NAMALWA (cell line): Measurements from ENCODE around the gene CDKN2B-AS1.
"Not testable (repeated sequence)": the region's sequence is repeated elsewhere in the genome, so short reads cannot be mapped to it uniquely, and the experiment has no call there.

ENCODE experiments used
- DNase-seq: peaks from one replicate; pipeline ENCODE4 v3.0.0-alpha.2; 2015; ENCODE audit warnings: low spot score

Gene CDKN2B-AS1

DNA sequence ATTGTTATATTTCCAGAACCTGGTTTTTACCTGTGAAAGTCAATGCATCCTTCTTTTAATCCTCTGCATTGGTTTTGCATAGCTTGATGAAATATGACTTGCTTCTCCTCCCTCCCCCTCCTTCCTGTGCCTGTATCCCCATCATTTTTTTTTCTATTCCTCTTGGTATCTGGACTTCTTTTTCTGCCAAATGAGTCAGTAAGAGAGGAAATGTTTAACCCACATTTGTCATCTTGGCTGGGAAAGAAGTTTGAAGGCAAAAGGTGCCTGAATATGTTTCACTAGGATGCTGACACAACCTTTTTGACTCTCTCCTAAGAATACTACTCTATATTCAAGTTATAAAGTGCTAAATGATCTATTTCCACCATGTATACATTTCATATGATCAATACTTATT is 50.0 kb downstream of the CDKN2B-AS1 start:
- DNase-seq: no peak

DNA sequence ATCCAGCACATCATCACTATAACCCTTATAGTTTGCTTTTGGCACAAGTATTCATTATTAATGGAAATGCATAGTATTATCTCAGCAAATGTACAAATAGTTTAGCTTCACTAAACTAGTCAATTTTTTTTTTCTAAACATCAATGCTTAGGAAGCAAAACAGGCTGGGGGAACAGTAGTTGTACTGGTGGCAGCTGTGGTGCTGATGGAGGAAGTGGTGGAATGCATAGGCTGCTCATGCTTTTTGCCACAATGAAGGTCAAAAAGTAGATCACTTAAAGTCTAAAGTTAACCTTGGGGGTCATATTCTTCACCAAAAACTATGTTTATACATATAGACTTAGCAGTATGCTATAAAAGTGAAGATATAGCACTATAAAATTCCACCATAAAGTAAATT is 50.8 kb downstream of the CDKN2B-AS1 start:
- DNase-seq: no peak

DNA sequence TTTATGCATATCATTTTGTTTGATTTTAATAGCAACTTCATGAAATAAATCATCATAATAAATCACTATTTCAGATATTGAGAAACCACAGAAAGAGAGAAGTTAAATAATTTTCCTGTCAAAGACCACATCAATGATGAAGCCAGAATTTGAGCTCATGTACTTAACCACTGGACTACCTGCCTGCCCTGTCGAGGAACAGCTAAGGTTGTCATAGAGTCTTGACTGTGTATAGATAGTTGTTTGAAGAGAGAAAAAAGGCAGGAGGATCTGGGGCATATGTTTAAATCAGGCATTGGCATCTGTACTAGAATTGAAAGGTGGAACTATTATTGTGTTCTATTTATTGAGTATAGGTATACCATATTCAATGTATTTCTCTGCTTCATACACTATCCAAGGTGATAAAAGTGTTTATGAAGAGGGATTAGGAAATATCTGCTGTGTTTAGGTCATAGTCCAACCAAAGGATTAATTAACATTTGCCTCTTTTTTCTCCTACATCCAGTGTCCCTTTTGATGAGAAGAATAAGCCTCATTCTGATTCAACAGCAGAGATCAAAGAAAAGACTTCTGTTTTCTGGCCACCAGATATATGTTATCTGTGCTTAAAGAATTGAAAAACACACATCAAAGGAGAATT is 51.8 kb downstream of the CDKN2B-AS1 start:
- no peak for DNase-seq

DNA sequence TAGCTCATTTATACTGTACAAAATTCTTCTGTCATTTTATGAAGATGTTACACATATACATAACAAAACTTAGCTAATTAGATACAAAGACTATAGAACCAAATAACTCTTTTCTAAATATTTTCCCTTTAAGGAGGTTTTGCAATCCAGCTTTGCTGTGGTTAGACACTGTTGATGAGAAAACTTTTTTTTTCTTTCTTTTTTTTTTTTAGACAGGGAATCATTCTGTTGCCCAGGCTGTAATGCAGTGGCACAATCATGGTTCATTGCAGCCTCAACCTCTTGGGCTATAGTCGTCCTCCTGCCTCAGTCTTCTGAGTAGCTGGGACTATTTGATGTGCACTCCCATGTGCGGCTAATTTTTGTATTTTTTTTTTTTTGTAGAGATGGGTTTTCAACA is 53.0 kb downstream of the CDKN2B-AS1 start:
- DNase-seq: no peak

DNA sequence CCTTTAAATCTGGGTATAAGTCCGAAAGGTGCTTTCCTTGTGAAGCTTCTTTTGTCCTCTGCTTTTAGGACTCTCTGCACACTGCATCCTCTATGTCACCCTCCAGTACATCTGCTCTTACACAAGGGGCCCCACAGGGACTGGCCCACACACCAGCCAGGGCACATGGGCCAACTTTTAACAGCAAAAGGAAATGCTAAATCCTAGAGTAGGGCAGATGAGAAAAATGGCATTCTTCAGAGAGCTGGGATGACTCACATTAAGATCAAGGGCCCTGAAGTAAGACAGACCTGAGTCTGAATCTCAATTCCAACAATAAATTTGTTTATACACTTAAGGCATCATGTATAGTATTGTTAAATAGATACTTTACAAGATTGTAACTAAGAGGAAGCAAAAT is 54.8 kb downstream of the CDKN2B-AS1 start:
- no peak for DNase-seq

DNA sequence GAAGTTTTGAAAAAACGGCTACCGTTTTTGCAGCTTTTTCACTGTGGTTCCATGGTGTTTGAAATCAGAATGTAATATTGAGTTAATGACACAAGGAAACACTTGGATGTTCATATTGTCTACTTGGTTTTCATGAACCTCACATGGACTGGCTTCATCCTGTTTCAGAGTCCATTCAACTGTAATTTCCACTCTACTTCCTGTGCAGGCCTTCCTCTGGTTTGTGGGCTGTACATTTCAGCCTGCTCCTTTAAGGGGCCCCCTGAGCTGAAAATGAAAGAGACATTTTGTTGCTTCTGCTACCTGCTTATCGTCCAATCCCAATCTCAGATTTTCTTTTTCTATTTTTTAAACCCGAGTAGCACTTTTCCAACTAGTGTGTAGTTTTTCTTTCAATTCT is 56.3 kb downstream of the CDKN2B-AS1 start:
- DNase-seq: peak; percentile 33

DNA sequence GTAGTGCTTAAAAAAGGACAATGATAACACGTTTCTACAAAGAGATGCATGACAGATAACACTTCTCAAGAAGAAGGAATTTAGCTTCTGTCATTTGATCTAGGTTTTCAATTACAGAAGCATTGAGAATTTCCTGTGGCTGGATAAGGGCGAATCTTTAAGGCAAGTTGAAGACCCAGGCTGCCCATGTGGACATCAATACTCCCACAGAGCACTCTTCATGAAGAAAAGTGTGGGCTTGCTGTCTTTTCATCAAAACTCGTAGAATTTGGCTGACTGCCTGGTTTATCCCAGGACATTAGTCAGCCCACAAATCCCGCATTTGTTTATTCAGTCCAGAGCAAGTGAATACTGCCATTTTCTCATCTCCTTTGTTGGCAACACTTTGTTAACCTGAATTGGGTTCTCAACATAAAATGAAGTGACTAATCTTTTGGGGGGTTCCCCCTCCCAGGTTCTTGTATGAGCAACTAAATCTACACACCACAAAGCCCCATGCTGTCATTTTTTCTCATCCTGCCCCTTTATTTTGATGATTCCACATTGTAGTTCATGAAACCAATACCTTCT is 57.9 kb downstream of the CDKN2B-AS1 start:
- DNase-seq: no peak

DNA sequence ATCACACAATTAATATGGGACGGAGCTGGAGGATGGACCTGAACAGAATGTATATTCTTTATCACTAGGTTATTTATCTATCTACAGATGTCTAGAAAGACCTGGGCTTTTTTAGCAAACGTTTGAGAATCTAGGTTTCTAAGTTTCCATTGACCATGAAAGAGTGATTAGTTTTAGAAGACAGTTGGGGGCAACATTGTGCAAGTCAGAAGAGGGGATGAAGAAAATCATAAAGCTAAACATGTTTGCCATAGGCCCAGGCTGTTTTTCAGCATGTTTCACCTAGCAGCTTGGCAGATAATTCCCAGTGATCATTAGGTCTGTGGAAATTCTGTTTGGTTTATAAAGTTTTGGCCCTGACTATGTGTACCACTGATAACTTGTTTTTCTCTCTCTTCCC is 58.6 kb downstream of the CDKN2B-AS1 start:
- DNase-seq: no peak

DNA sequence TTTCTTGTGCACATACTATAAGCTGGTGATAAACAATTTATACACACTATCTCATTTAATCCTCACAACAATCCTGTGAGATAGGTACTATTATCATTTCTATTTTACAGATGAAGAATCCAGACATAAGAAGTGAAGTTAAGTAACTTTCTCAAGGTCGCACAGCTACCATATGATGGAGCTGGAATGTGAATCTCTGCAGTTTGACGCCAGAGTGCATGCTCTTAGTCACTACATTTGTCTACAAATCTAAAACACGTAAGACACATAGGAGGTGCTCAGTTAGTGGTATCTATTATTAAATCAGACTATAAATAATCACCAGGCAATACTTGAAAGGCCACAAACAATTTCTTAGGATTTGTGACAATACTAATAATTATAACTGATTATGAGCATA is 59.5 kb downstream of the CDKN2B-AS1 start:
- no peak for DNase-seq

DNA sequence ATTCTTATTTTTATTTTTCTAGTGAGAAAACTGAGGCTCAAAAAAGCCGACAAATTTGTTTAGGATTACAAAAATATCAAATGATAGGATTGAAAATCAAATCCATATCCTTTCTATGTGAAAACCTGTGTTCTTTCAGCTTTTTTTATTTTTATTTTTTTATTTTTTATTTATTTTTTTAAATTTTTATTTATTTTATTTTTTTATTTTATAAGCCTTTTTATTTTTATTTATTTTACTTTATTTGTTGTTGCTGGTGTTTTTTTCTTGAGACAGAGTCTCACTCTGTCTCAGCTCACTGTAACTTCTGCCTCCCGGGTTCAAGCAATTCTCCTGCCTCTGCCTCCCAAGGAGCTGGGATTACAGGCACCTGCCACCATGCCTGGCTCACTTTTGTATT is 59.9 kb downstream of the CDKN2B-AS1 start:
- no peak for DNase-seq

DNA sequence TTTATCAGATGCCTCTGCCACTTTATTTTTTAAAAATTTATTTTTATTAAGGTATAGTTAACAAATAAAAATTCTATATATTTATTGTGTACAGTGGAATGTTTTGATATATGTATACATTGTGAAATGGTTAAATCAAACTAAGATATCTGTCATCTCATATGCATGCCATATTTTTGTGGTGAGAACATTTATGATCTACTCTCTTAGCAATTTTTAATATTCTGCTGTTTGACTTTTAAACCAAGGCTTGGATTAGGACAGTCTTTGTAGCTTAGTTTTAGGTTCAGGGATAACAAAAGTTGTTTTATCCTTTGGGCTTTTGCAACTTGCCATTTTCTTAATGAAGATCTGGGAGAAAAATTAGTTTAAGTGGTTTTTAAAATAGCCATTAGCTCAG is 60.5 kb downstream of the CDKN2B-AS1 start:
- no peak for DNase-seq

DNA sequence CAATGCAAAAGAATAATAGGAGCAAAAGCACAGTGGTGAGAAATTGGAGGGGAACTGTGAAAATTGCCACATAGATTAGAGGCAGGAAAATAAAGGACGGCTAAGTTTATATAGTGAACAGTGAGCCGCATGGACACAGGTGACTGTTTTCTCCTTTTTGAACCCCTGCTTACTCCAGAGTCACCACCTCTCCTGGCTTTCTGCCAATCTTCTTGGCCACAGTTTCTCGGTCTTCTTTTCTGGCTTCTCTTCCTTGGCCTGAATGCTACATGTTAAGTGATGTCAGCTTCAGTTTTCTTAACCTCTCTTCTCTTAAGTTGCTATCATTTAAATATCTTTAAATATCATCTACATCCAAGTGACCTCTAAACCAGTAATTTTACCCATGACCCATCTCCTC is 61.8 kb downstream of the CDKN2B-AS1 start:
- DNase-seq: no peak

DNA sequence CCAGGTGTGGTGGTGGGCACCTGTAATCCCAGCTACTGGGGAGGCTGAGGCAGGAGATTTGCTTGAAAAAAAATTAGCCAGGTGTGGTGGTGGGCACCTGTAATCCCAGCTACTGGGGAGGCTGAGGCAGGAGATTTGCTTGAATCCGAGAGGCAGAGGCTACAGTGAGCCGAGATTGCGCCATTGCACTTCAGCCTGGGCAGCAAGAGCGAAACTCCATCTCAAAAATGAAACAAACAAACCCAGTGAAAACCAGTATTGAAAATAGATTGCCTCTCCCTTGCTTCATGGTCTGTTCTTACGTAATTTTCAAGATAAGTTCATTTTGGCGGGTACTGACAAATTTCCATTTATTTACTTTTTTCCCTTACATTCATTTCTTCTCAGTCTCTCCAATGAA is 63.4 kb downstream of the CDKN2B-AS1 start:
- not testable (repeated sequence) for DNase-seq

DNA sequence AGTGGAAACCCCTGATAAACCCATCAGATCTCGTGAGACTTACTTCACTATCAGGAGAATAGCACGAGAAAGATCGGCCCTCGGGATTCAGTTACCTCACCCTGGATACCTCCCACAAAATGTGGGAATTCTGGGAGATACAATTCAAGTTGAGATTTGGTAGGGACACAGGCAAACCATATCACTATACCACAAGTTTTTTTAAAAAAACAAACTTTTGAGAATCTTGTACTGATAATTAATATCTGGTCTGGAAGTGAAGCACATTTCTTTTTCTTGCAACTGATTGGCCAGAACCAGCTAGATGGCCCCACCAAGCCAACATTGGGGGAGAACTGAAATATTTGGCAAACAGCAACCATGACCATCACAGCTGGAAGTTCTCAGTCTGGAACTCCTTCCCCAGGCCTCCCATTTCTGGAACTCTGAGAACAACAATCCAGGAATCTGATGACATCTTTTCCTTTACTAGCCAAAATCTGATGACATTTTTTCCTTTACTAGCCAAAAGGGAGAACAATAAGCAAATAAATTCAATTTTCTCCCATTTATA is 66.3 kb downstream of the CDKN2B-AS1 start:
- DNase-seq: no peak

DNA sequence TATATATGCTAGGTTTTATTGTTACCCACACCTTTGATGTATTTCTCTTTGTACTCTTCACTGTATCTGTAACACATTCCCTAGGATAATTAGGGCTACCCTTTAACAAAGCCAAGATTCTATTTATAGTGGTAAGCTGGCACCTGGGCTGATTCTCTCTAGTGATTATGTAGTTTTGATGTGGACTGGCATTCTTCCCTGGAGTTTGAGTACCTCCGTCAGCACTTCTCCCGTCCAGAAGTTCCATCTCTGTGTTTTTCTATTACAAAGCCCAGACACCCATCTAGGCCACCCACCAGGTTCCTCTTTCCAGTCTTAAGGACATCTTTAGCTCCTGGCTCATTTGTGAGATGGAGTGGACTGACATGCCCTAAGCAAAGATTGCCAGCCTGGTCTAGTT is 70.4 kb downstream of the CDKN2B-AS1 start:
- DNase-seq: no peak

DNA sequence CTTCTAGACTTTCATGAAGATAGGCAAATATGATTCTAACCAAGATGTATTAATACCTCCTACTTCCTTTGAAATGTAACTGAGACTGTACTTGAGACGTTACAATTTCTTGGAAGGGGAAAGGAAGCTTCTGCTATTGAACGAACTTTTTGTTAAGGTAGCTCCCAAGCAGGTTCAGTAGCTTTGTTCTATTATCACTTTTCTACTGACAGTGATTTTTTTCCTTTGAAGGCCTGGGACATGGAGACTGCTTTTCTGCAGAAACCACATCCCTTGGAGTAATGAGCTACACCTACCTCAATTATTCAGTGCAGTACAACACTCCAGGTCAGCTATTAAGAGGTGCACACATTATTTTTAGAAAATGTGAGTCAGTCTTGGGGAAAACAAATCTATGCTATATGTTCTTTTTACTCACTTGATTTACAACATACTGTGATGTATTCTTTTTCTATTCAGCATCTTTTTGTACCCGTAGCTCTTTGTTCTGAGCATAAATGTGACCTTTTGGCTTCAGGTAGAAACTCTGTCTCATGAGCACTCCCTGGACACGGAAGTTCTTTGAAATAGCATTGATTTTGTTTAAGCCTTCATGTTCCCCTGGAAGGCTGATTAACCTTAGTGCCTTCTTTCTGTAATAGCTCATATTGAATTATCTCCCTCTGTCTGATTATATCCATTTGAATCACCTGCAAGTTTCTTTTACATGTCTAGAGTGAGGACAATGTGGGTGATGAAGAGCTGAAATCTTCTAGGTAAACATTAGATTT is 71.0 kb downstream of the CDKN2B-AS1 start:
- DNase-seq: no peak

DNA sequence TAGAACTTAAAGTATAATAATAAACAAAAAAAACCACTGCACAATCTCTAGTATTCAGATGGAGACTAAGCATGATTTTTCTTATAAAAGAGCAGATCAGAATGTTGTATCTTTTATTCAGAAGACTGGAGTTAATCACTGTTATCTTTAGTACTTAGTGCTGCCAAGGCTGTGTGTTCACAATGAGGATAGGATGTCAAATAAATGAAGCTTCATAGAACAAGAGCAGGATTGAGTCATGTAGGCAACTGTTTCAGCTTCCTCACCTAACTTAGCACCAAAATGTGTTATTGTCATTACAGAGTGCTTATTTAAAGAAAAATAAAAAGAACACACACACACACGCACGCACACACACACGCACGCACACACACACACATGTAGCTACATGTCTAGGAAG is 72.6 kb downstream of the CDKN2B-AS1 start:
- DNase-seq: no peak

DNA sequence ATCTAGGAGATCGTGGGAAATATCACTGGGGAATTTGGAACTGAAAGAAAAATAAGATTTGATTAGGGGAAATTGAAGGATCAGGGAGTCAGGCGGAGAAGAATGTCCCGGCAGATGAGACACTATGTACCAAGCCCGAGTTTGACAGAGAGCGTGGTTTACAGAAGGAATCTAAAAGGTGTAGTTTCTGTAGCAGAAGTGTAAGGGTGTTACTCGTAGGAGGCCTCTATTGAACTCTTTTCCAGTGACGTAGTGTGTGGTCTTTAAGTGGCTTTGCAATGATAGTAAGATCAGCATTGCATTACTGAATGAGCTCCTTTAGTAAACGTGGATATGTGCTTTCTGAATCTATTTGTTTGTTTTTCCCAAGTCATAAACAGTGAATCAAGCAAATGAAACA is 73.8 kb downstream of the CDKN2B-AS1 start:
- no peak for DNase-seq

DNA sequence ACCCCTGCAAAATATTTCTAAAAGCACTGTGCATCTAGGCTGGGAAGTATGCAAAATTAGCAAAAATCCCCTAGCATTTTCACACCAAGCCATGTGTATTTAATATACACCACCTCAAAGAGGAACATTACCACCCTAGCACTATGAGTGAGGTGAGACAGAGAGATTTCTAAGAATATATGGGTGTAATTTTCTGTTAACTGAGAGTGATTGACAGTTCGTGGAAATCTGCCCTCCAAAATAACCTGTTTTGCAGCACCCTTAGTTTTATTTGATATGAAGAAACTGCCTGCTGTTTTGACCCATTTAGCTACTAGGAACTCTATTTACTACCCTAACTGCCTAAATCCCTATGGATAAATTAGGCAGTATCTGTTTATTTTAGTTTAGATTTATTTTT is 78.8 kb downstream of the CDKN2B-AS1 start:
- no peak for DNase-seq

DNA sequence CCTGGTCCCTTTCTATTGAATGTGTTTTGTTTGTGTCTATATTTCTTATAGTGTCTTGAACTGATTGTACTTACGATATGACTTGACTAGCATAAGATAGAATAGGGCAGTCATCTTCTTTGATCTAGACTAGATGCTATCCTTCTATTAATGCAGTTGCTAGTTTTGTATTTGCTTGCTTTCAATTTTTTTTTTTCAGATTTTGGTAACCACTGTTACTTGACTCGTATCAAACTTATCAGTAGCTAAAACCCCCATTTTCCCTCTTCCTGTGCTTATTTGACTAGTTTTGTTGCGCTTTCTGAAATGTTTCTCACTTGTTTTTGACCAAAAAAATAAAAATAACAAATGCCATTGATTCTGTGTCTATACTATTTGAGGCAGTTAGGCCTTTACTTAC is 83.5 kb downstream of the CDKN2B-AS1 start:
- DNase-seq: no peak

DNA sequence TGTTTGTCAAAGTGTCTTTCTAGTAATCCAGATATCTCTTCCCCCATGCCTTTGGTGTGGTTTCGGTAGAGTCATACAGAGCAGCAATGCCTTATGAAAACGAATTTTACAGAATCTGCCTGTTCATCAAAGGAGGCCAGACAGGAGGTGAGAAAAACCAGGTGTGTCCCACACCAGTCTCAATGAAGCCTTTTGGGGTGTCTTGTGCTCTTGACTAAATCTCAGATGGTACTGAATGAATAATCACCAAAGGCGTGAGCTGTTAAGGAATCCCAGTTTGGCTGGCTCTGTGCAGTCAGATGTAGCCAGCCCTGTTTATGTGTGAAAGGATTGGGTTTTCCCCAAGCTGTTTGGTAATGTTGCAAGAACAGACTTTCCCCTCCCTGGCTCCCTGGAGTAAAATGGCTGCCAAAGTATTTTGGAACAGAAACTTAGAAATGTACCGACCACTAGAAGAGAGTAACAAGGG is 85.3 kb downstream of the CDKN2B-AS1 start:
- no peak for DNase-seq

DNA sequence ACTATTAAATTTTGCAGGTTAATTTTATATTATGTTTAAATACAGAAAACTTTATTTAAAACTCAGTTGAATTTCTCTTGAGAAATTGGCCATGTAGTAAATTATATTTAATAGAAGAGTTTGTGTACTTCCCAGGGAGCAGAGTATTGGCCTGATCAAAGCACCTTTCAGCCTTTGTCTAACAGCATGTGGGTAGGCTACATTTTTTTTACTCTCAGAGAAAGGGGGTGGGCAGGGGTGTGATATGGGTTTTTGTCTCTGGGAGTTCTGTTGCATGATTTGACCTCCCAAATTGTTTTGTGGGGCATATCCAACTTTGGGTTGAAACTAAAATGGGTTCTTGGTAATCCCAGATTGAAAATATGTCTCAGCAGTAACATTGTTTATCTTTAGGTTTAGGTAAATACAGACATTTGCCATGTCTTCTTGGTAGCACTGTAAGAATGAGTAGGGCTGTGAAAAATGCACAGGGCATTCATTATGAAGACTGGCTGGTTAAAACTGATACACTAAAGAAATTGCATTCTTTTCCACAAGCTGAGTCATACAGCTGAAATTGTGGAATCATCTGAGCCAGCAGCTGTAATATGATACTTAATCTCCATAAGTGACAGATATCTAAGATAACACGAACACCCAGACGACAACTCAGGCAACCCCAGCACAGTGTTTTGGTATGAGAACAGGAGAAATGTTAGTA is 89.9 kb downstream of the CDKN2B-AS1 start:
- no peak for DNase-seq
